GM18511 (cell line): ENCODE measurements around the gene PPP2R5E.

Experiments used
- ATAC-seq: cut with Tn5 transposase; IDR thresholded peaks from one replicate; pipeline ENCODE4 v1.9.1; 2021; ENCODE audit warnings: mild to moderate bottlenecking, moderate library complexity; ENCODE audit not compliant: unreplicated experiment

Gene PPP2R5E

GRCh38 chr14:63474844-63475243, 68.3 kb downstream of the PPP2R5E start:
- no peak for ATAC-seq

GRCh38 chr14:63474111-63474510, 69.1 kb downstream of the PPP2R5E start:
- no peak for ATAC-seq

- ATAC-seq: no peak
Observed at GRCh38 chr14:63472986-63473788, 70.0 kb downstream of the PPP2R5E start.

- ATAC-seq: peak; percentile 90
Observed at GRCh38 chr14:63470962-63471793, 72.0 kb downstream of the PPP2R5E start.

GRCh38 chr14:63468294-63468693, 74.9 kb downstream of the PPP2R5E start:
- no peak for ATAC-seq

- ATAC-seq: no peak
Observed at GRCh38 chr14:63467440-63468072, 75.6 kb downstream of the PPP2R5E start.

GRCh38 chr14:63465347-63465746, 77.8 kb downstream of the PPP2R5E start:
- no peak for ATAC-seq

GRCh38 chr14:63460680-63461369, 82.4 kb downstream of the PPP2R5E start:
- no peak for ATAC-seq

GRCh38 chr14:63459738-63460137, 83.4 kb downstream of the PPP2R5E start:
- ATAC-seq: no peak

- no peak for ATAC-seq
Observed at GRCh38 chr14:63457498-63457897, 85.7 kb downstream of the PPP2R5E start.

- ATAC-seq: peak; percentile 79
Observed at GRCh38 chr14:63454863-63455622, 88.1 kb downstream of the PPP2R5E start.

- ATAC-seq: peak; percentile 5
Observed at GRCh38 chr14:63454436-63454835, 88.7 kb downstream of the PPP2R5E start.

GRCh38 chr14:63453443-63453936, 89.7 kb downstream of the PPP2R5E start:
- ATAC-seq: no peak

GRCh38 chr14:63452796-63453195, 90.4 kb downstream of the PPP2R5E start:
- no peak for ATAC-seq

GRCh38 chr14:63448841-63449240, 94.3 kb downstream of the PPP2R5E start:
- ATAC-seq: no peak

GRCh38 chr14:63444588-63444987, 98.6 kb downstream of the PPP2R5E start:
- ATAC-seq: no peak

- no peak for ATAC-seq
Observed at GRCh38 chr14:63443988-63444387, 99.2 kb downstream of the PPP2R5E start.

GRCh38 chr14:63443361-63443760, 99.8 kb downstream of the PPP2R5E start:
- ATAC-seq: no peak

GRCh38 chr14:63438065-63438757, 105.0 kb downstream of the PPP2R5E start:
- no peak for ATAC-seq
